Peyer's patch (tissue), 4 donors: ENCODE data around the gene ARHGAP27.
"Not testable (repeated sequence)": the region's sequence is repeated elsewhere in the genome, so short reads cannot be mapped to it uniquely, and the experiment has no call there.

Experiments used
- POLR2A ChIP-seq, 2 donors: fragments of 450-650 bp; IDR thresholded peaks; one replicate each; pipeline ENCODE4 v1.5.1; 2017; ENCODE audit warnings: antibody characterized with exemption in 2 of 2, mild to moderate bottlenecking in 2 of 2, moderate library complexity in 2 of 2
- TF ChIP-seq, protein P1 (sequence below), 6 experiments: fragments of 450-650 bp in 4 of 6; fragments of 200-600 bp in 2 of 6; sonication (generic) in 1 of 6; IDR thresholded peaks; one replicate each; pipeline ENCODE4 v1.5.1; 2017 to 2019; ENCODE audit warnings: antibody characterized with exemption in 6 of 6, mild to moderate bottlenecking in 3 of 6, moderate library complexity in 1 of 6

GRCh38 chr17:45444301-45444700 lies 11.6 kb upstream of the ARHGAP27 start:
- TF ChIP-seq POLR2A (IDR thresholded peaks at IDR 0.05) = not testable (repeated sequence)
- TF ChIP-seq, protein P1, sequence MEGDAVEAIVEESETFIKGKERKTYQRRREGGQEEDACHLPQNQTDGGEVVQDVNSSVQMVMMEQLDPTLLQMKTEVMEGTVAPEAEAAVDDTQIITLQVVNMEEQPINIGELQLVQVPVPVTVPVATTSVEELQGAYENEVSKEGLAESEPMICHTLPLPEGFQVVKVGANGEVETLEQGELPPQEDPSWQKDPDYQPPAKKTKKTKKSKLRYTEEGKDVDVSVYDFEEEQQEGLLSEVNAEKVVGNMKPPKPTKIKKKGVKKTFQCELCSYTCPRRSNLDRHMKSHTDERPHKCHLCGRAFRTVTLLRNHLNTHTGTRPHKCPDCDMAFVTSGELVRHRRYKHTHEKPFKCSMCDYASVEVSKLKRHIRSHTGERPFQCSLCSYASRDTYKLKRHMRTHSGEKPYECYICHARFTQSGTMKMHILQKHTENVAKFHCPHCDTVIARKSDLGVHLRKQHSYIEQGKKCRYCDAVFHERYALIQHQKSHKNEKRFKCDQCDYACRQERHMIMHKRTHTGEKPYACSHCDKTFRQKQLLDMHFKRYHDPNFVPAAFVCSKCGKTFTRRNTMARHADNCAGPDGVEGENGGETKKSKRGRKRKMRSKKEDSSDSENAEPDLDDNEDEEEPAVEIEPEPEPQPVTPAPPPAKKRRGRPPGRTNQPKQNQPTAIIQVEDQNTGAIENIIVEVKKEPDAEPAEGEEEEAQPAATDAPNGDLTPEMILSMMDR (IDR thresholded peaks at IDR 0.05) = not testable (repeated sequence)
